Anterior cingulate cortex (tissue), 58 donors: Measurements from ENCODE around the gene FGD5.

ENCODE experiments used
- DNase-seq, 58 donors: peaks; one replicate each; lab custom pipeline; 2025; lab: John Stamatoyannopoulos, UW

Gene FGD5

GRCh38 chr3:14847613-14848541 lies 29.1 kb downstream of the FGD5 start:
- no peak for DNase-seq

- no peak for DNase-seq
Observed at GRCh38 chr3:14848906-14849305, 30.1 kb downstream of the FGD5 start.

DNA sequence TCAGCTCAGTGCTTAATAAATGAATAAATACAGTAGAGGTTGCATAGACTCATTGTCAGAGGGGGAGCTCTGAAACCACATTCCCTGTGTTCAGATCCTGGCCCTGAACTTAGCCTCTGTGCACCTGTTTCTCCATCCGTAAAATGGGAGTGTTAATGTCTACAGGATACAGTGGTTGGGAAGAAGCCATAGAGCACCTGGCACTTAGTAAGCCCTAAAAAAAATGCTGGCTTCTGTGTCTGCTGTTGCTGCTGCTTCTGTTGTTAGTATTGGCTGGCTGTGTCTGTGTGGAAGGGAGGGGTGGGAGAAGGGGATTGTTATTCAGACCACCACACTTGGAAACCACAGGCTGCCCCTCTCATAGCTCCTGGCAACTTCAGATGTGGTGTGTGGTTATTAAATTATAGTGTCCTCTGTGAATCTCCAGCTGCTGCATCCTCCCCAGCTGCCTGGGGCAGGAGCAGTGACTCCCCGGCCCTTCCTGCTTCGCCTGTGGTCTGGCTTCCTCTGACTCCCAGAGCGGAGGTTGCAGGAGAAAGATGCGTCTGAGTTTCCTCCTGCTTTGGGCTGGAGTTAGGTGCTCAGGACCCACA lies 31.0 kb downstream of the FGD5 start:
- DNase-seq, result no peak

DNA sequence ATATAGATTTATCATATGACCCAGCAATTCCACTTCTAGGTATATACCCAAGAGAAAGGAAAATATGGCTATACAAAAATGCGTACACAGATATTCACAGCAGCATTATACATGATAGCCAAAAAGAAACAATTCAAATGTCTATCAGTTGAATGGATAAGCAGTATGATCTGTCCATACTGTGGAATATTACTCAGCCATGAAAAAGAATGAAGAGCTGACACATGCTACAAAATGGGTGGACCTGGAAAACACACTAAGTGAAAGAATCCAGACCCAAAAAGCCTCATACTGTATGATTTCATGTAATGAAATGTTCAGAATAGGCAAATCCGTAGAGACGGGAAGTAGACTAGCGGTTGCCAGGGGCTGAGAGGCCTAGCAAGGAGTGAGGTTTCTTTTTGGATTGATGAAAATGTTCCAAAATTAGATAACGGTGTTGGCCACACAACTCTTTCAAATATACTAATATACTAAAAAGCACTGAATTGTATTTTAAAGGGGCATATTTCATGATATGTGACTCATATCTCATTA lies 33.4 kb downstream of the FGD5 start:
- DNase-seq, result no peak

DNA sequence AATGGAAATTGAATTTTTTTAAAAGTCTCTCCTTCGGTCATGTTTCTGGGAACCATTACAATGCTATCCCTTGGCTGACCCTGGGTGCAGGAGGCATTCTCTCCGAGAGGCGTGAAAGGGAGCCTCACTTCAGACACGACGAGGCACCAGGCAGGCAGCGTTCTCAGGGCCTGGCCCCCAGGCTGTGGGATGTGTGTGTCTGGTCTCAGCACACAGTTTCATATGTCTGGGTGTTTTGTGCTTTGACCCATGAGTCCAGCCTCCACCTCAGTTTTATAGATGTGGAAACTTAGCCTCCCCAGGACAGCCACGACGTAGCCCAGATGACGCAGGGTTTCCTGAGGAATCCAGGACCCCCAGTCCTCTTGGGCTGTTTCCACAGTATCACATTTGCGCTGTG lies 34.0 kb downstream of the FGD5 start:
- DNase-seq, result no peak

GRCh38 chr3:14853271-14853951 lies 34.6 kb downstream of the FGD5 start:
- DNase-seq, result no peak

DNA sequence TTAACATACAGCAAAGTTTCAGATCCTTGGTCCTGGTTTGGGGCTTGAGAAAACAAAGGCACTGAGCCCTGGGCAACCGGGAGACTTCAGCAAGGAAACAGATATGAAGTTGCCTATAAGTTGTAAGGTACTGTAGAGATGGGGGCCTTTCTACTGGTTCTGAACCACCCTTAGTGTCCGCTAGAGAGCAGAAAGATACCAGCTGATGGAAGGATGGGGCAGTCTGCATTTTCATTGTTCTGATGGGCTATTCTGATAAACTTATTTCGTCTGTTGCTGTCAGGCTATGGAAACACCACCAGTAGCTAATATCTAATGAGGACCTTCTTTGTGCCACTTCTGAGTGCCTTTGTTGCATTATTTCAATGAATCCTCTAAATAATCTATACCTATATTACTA lies 38.7 kb downstream of the FGD5 start:
- no peak for DNase-seq

GRCh38 chr3:14858105-14858504 lies 39.3 kb downstream of the FGD5 start:
- DNase-seq, result no peak

DNA sequence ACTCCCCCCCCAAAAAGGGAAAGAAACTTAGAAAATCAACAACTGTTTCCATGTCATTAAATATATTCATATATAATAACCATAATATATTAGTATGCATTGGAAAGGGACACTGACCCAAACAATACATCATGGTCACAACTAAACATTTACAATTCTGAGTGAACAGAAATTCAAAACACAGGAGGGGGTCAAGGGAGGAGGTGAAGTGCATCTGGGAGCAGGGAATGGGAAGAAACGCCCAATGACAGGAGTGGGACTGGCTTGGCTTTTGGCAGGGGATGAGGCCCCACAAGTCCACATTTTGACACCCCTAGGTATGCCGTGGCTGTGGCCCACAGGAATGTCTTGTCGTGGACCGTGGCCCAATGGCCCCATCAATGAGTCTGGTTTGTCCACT lies 41.1 kb downstream of the FGD5 start:
- no peak for DNase-seq

DNA sequence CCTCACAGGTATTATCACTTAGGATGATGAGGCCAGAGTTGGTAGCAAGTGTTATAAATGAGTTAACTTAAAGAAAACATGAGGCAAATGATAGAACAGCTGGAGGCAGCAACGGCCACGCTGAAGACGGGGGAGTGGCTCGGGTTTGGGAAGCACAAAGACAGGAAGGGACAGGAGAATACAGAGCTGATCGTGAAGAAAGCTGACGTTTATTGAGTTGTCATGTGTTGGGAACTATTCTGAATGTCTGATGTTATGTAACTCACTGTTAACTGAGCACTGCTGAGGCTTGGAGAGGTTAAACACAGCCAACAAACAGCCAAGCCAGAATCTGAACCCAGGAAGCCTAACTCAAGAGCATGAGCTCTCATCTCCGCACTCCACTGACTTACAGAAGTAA lies 42.3 kb downstream of the FGD5 start:
- no peak for DNase-seq

- peak in 1 of 58 donors; percentile 16 for DNase-seq
Observed at GRCh38 chr3:14861446-14862302, 42.9 kb downstream of the FGD5 start.

DNA sequence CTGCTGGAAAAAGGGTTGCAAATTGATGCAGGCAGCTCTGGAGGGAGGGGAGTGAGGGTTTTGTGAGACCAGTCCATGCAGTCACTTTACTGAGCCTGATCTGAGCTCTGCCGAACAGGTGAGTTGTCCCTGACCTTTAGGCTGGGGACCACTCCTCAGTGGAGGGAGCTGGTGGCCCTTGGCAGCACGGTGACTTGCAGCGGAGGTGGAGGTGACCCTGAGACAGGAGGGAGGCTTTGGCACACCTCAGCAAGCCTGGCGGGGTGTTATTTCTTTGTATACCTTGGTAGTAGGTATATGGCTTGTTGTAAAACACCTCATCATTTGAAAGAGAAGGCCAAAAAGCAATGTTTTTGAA lies 43.5 kb downstream of the FGD5 start:
- DNase-seq, result no peak

- no peak for DNase-seq
Observed at GRCh38 chr3:14862661-14863230, 44.0 kb downstream of the FGD5 start.

DNA sequence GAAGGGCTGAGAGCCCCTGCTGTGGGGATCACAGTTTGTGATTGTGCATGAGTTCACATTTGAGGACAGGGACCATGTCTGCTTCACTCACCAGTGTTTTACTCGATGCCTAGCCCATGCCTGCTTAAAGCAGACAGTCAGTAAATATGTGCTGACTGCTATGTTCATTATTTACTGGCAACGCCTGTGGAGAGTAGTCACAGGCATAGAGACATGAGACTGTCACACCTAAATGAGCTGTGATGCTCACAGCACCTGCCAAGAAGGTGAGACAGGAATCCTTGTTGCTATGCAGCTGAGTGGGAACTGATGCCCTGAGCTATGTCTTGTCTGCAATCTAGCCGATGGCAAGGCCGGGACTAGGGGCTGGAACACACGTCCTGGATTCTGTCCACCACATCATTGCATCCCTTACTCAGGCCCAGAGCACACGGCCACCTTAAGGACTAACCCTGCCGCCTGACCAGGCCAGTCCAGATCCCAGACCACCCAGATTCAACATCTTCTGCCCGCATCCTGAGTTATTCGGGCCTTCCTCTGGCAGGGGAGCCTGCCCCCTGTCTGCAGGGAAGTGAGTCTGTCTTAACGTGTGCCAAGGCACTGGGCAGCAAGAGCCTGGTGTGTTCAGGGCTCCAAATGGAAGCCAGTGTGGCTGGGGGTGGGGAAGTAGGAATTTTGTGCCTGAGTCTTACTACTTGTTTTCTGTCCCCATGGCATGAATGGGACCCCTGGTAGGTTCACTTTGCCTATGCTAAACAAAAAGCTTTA lies 44.8 kb downstream of the FGD5 start:
- peak in 1 of 58 donors; percentile 3 for DNase-seq

- no peak for DNase-seq
Observed at GRCh38 chr3:14864131-14864530, 45.4 kb downstream of the FGD5 start.

- DNase-seq, result no peak
Observed at GRCh38 chr3:14866627-14867026, 47.9 kb downstream of the FGD5 start.

DNA sequence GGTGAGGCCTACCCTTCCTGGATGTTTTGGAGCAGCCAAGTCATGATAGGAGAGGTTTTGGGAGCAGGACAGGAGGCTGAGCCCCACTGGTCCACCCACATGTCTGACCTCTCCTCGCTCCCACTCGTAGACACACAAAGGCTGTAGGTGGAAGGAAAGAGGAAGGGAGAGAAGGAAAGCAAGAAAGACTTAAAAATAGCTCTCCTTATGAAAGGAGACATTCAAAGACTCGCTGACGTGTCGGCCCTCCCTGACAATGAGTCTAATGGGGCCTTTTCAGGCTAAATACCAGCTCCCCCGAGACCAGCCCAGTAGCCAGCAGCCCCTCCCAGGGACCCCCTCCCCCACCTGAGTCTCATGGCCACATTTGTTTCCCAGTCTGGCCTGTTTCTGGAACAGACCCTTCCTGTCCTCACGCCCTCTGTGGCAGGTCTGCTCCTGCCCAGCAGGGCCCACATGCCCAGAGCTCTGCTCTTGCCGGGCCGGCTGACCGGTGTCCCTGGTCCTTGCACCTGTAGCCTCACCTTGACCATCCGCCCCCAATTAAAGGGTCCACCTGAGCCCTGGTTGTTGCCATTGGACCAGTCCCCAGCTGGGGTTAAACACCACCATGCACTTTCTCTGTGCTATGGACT lies 49.3 kb downstream of the FGD5 start:
- DNase-seq, result no peak

DNA sequence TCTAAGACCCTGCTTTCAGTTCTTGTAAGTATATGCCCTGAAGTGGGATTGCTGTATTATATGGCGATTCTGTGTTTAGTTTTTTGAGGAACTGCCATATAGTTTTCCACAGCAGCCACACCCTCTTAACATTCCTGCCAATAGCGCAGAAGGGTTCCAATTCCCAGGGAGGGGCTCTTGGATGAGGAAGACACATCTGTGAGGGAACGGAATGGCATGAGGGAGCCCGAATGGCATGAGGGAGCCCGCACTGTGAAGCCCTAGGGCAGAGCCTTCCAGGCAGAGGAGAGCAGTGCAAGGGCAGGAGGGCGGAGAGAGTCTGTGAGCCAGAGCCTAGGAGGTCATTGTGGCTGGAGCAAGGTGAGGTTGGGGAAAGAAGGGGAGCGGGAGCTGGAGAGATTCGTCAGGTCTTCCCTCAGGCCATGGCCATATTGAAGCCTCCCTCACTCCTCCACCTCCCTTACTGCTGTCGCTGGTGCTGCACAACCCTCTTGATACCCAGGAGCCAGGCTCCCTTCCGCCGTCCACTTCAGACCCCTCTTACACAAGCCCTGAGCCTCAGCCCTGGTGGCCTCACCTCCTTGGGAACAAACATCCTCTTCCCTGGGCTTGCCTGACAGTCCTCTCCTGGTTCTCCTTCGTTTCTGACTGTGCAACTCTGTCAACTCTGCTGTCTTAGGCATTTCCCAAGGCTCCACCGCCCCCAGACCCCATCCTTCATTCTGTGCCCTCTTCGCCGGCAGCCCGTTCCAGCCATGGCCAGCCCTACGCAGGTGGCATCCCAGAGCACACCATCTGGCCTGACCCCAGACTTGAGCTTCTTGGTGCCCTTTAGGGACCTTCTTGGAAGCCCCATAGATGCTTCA lies 51.4 kb downstream of the FGD5 start:
- DNase-seq, result no peak
